ENCODE results near the gene POLR1G.

The POLR1G gene

GRCh38 chr19:45420356-45420755 is 13.9 kb downstream of the POLR1G start:
- no peak for TF ChIP-seq CTCF (IDR thresholded peaks at IDR 0.05)

GRCh38 chr19:45420871-45421270 is 14.4 kb downstream of the POLR1G start:
- TF ChIP-seq CTCF (IDR thresholded peaks at IDR 0.05), result no peak

- no peak for TF ChIP-seq CTCF (IDR thresholded peaks at IDR 0.05)
Observed at GRCh38 chr19:45421947-45422498, 15.6 kb downstream of the POLR1G start.

GRCh38 chr19:45423033-45423588 is 16.7 kb downstream of the POLR1G start:
- TF ChIP-seq CTCF (IDR thresholded peaks at IDR 0.05), result no peak

GRCh38 chr19:45423589-45424190 is 17.2 kb downstream of the POLR1G start, which contains the start of gene ERCC1:
Gene ERCC1, minus strand, starts transcription at chr19:45423917. Its CDS starts 543 bp downstream, at chr19:45423374.
- no peak for TF ChIP-seq CTCF (IDR thresholded peaks at IDR 0.05)

GRCh38 chr19:45424191-45425058 is 18.0 kb downstream of the POLR1G start:
- TF ChIP-seq CTCF (IDR thresholded peaks at IDR 0.05), result no peak

GRCh38 chr19:45428384-45429231 is 22.2 kb downstream of the POLR1G start:
- no peak for TF ChIP-seq CTCF (IDR thresholded peaks at IDR 0.05)

Data from LNCAP (cell line).